Keratinocyte (primary cell): ENCODE results near the gene ACOXL.

Source experiments
- EZH2 ChIP-seq: IDR thresholded peaks from one replicate; pipeline ENCODE4 v1.6.1; 2012; ENCODE audit warnings: inconsistent platforms, mild to moderate bottlenecking, low read length, moderate library complexity
- TF ChIP-seq, protein P1 (sequence below), 3 experiments: IDR thresholded peaks in 1 of 3; conservative IDR thresholded peaks in 1 of 3; optimal IDR thresholded peaks in 1 of 3; 2 replicates in 2 of 3; 3 replicates in 1 of 3; pipeline versions ENCODE3 to v1.5.1; 2011; ENCODE audit warnings: low read length in 3 of 3, mild to moderate bottlenecking in 3 of 3, moderate library complexity in 2 of 3, control low read depth in 1 of 3, inconsistent platforms in 1 of 3; ENCODE audit not compliant: insufficient read depth in 2 of 3; ENCODE audit errors: extremely low read depth in 1 of 3

DNA sequence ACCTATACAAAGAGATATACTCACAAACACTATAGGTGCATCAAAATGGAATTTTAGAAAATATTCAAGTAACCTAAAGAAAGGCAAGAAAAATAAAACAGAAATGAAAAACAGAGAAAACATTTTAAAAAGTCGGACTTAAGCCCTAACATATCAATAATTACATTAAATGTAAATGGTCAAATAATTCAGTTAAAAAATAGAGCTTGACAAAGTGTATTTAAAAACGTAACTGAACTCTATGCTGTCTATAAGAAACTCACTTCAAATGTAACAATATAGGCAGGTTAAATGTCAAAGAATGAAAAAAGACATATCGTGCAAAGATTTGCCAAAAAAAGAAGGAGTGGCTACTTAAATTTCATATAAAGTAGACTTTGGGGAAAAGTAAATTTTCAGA lies 163.9 kb downstream of the ACOXL start:
- TF ChIP-seq, protein P1, sequence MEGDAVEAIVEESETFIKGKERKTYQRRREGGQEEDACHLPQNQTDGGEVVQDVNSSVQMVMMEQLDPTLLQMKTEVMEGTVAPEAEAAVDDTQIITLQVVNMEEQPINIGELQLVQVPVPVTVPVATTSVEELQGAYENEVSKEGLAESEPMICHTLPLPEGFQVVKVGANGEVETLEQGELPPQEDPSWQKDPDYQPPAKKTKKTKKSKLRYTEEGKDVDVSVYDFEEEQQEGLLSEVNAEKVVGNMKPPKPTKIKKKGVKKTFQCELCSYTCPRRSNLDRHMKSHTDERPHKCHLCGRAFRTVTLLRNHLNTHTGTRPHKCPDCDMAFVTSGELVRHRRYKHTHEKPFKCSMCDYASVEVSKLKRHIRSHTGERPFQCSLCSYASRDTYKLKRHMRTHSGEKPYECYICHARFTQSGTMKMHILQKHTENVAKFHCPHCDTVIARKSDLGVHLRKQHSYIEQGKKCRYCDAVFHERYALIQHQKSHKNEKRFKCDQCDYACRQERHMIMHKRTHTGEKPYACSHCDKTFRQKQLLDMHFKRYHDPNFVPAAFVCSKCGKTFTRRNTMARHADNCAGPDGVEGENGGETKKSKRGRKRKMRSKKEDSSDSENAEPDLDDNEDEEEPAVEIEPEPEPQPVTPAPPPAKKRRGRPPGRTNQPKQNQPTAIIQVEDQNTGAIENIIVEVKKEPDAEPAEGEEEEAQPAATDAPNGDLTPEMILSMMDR (optimal IDR thresholded peaks at IDR 0.05 in 1 of 3, IDR thresholded peaks at IDR 0.05 in 1 of 3, conservative IDR thresholded peaks at IDR 0.05 in 1 of 3; ENCODE audit: extremely low read depth in 1 of 3, insufficient read depth in 2 of 3, low read length in 3 of 3) = no peak
- no peak for TF ChIP-seq EZH2
